Activated CD8-positive, alpha-beta T cell treated with anti-CD3 and anti-CD28 coated beads for 36 hours (primary cell): ENCODE data around the gene CTNNA3. TPM values are rescaled to one million over a fixed set of nuclear protein-coding genes. Genes with fewer than 3 reads are reported as not detected.

ENCODE experiments used
- ATAC-seq: fragments of 200-7000 bp; cut with Tn5 transposase; one replicate; pipeline ENCODE4 v1.10.0; 2021; ENCODE audit warnings: mild to moderate bottlenecking, moderate library complexity
- CTCF ChIA-PET: fragments of 350-600 bp; sonication (Branson Sonifier 250); formaldehyde crosslinking; loops from one replicate; lab custom pipeline; 2021; ENCODE audit warnings: antibody characterized with exemption; lab: Charles Lee
- POLR2A ChIA-PET: fragments of 350-600 bp; sonication (Branson Sonifier 250); formaldehyde crosslinking; loops from one replicate; lab custom pipeline; 2021; ENCODE audit warnings: antibody characterized with exemption; lab: Charles Lee
- DNase-seq: peaks from one replicate; pipeline ENCODE4 v3.0.0-alpha.2; 2020
- H3K27ac Mint-ChIP-seq: one replicate; pipeline ENCODE4 v1.8.0; 2021; ENCODE audit warnings: mild to moderate bottlenecking, mixed read lengths
- H3K27me3 Mint-ChIP-seq: one replicate; pipeline ENCODE4 v1.8.0; 2021; ENCODE audit warnings: mixed read lengths
- H3K36me3 Mint-ChIP-seq: one replicate; pipeline ENCODE4 v1.8.0; 2021; ENCODE audit warnings: low read depth, mixed read lengths
- H3K4me1 Mint-ChIP-seq: one replicate; pipeline ENCODE4 v1.8.0; 2021; ENCODE audit warnings: low read depth, mixed read lengths
- H3K4me3 Mint-ChIP-seq: one replicate; pipeline ENCODE4 v1.8.0; 2021; ENCODE audit warnings: mild to moderate bottlenecking, moderate library complexity, mixed read lengths
- H3K9me3 Mint-ChIP-seq: one replicate; pipeline ENCODE4 v1.8.0; 2021; ENCODE audit warnings: mixed read lengths
- CTCF ChIP-seq: fragments of 200-600 bp; IDR thresholded peaks from one replicate; pipeline ENCODE4 v1.8.0; 2022; ENCODE audit warnings: antibody characterized with exemption, mild to moderate bottlenecking
- intact Hi-C: fragments of 100-400 bp; cut with micrococcal nuclease; formaldehyde crosslinking; loops from one replicate; pipeline ENCODE4 v1.10.0; 2022
- total RNA-seq, 2 experiments: library from RNA; stranded (reverse); gene quantifications; one replicate each; pipeline ENCODE4 v1.2.3, GENCODE V29; 2021

Gene CTNNA3
- total RNA-seq, 2 experiments from 2014 or later: not detected

GRCh38 chr10:66466622-66467021, 1229.4 kb downstream of the CTNNA3 start:
- Mint-ChIP-seq H3K4me1 (no peaks in the 10 kb centered on the region), H3K27me3 (no peaks in the 10 kb centered on the region), H3K9me3 (peaks cover 6% of the 10 kb centered on the region), H3K27ac (no peak overlapping the region), H3K36me3 (no peaks in the 10 kb centered on the region), H3K4me3 (no peak overlapping the region)
- DNase-seq (no peak), ATAC-seq (no peak)
- intact Hi-C loops: no loop called here
- TF ChIP-seq CTCF: no peak
- POLR2A ChIA-PET: no interaction called here
- CTCF ChIA-PET: no interaction called here

GRCh38 chr10:66463611-66464010, 1232.4 kb downstream of the CTNNA3 start:
- Mint-ChIP-seq H3K4me1 (no peaks in the 10 kb centered on the region), H3K36me3 (no peaks in the 10 kb centered on the region), H3K4me3 (no peak overlapping the region), H3K27ac (no peak overlapping the region), H3K27me3 (no peaks in the 10 kb centered on the region), H3K9me3 (peaks cover 6% of the 10 kb centered on the region)
- ChIA-PET POLR2A (no interaction called here), CTCF (no interaction called here)
- TF ChIP-seq CTCF: no peak
- DNase-seq (no peak), ATAC-seq (no peak)
- intact Hi-C loops: no loop called here

GRCh38 chr10:66457629-66458028, 1238.4 kb downstream of the CTNNA3 start:
- TF ChIP-seq CTCF: no peak
- intact Hi-C loops: no loop called here
- no peaks in the 10 kb centered on the region for H3K36me3 Mint-ChIP-seq
- no peak overlapping the region for H3K27ac Mint-ChIP-seq
- no peak for ATAC-seq
- DNase-seq: no peak
- POLR2A ChIA-PET: no interaction called here
- no peaks in the 10 kb centered on the region for H3K27me3 Mint-ChIP-seq
- H3K9me3 Mint-ChIP-seq: peaks cover 8% of the 10 kb centered on the region
- CTCF ChIA-PET: no interaction called here
- no peak overlapping the region for H3K4me3 Mint-ChIP-seq
- no peaks in the 10 kb centered on the region for H3K4me1 Mint-ChIP-seq

GRCh38 chr10:66455304-66455703, 1240.7 kb downstream of the CTNNA3 start:
- no peak for TF ChIP-seq CTCF
- Mint-ChIP-seq H3K9me3 (peaks cover 13% of the 10 kb centered on the region), H3K4me1 (no peaks in the 10 kb centered on the region), H3K36me3 (no peaks in the 10 kb centered on the region), H3K27me3 (no peaks in the 10 kb centered on the region), H3K4me3 (no peak overlapping the region), H3K27ac (no peak overlapping the region)
- ChIA-PET POLR2A (no interaction called here), CTCF (no interaction called here)
- DNase-seq (no peak), ATAC-seq (no peak)
- intact Hi-C loops: no loop called here

- H3K27me3 Mint-ChIP-seq: no peaks in the 10 kb centered on the region
- peaks cover 21% of the 10 kb centered on the region for H3K9me3 Mint-ChIP-seq
- TF ChIP-seq CTCF: no peak
- no peak overlapping the region for H3K4me3 Mint-ChIP-seq
- no peak for DNase-seq
- POLR2A ChIA-PET: no interaction called here
- H3K27ac Mint-ChIP-seq: no peak overlapping the region
- intact Hi-C loops: no loop called here
- CTCF ChIA-PET: no interaction called here
- no peaks in the 10 kb centered on the region for H3K4me1 Mint-ChIP-seq
- H3K36me3 Mint-ChIP-seq: peaks cover 2% of the 10 kb centered on the region
- no peak for ATAC-seq
Measured at GRCh38 chr10:66440568-66440967, 1255.4 kb downstream of the CTNNA3 start.
